GM03348 (cell line): ENCODE measurements around the gene EFHD2.
A peak's percentile ranks its signal among the peaks of the same experiment; 100 is the strongest.
"Not testable (repeated sequence)": the region's sequence is repeated elsewhere in the genome, so short reads cannot be mapped to it uniquely, and the experiment has no call there.

Source experiments
- DNase-seq: peaks from one replicate; pipeline ENCODE4 v3.0.0; 2012; ENCODE audit warnings: low spot score

The EFHD2 gene

GRCh38 chr1:15452866-15453571 lies 43.3 kb downstream of the EFHD2 start:
- DNase-seq = no peak

- no peak for DNase-seq
Measured at GRCh38 chr1:15453734-15454133, 44.0 kb downstream of the EFHD2 start.

- peak; percentile 60 for DNase-seq
Measured at GRCh38 chr1:15454256-15454655, 44.6 kb downstream of the EFHD2 start.

GRCh38 chr1:15455522-15455921 lies 45.8 kb downstream of the EFHD2 start:
- no peak for DNase-seq

GRCh38 chr1:15456313-15456954 lies 46.7 kb downstream of the EFHD2 start, which contains the start of gene CELA2A:
Gene CELA2A (plus strand): TSS chr1:15456732. CDS start chr1:15456754, 22 bp downstream.
- DNase-seq = no peak

GRCh38 chr1:15457585-15457984 lies 47.9 kb downstream of the EFHD2 start:
- DNase-seq = no peak

- not testable (repeated sequence) for DNase-seq
Measured at GRCh38 chr1:15458388-15458787, 48.7 kb downstream of the EFHD2 start.

GRCh38 chr1:15459771-15460707 lies 50.4 kb downstream of the EFHD2 start:
- DNase-seq = no peak

GRCh38 chr1:15460708-15461095 lies 51.0 kb downstream of the EFHD2 start:
- DNase-seq = no peak

- DNase-seq = not testable (repeated sequence)
Measured at GRCh38 chr1:15463064-15463800, 53.5 kb downstream of the EFHD2 start.

- DNase-seq = not testable (repeated sequence)
Measured at GRCh38 chr1:15463926-15464322, 54.2 kb downstream of the EFHD2 start.

GRCh38 chr1:15465674-15466073 lies 56.0 kb downstream of the EFHD2 start:
- no peak for DNase-seq

GRCh38 chr1:15466955-15467625 lies 57.4 kb downstream of the EFHD2 start:
- not testable (repeated sequence) for DNase-seq

- no peak for DNase-seq
Measured at GRCh38 chr1:15468145-15468544, 58.5 kb downstream of the EFHD2 start.

GRCh38 chr1:15469361-15469760 lies 59.7 kb downstream of the EFHD2 start:
- DNase-seq = no peak

GRCh38 chr1:15469821-15470448 lies 60.2 kb downstream of the EFHD2 start:
- DNase-seq = not testable (repeated sequence)

- DNase-seq = not testable (repeated sequence)
Measured at GRCh38 chr1:15471067-15471466, 61.4 kb downstream of the EFHD2 start.

GRCh38 chr1:15471723-15472122 lies 62.0 kb downstream of the EFHD2 start:
- DNase-seq = not testable (repeated sequence)

GRCh38 chr1:15472587-15472986 lies 62.9 kb downstream of the EFHD2 start:
- no peak for DNase-seq

GRCh38 chr1:15475752-15476314 lies 66.1 kb downstream of the EFHD2 start, which contains the start of gene CELA2B:
Gene CELA2B (plus strand): TSS chr1:15476104. CDS start chr1:15476126, 22 bp downstream.
- no peak for DNase-seq
